H1 (cell line): ENCODE data around the gene ANO2. TPM values are rescaled to one million over a fixed set of nuclear protein-coding genes. Genes with fewer than 3 reads are reported as not detected.

Experiments used
- CTCF ChIA-PET: fragments of 300-600 bp; sonication (Branson Sonifier 250); formaldehyde crosslinking; loops from one replicate; lab custom pipeline; 2021; ENCODE audit not compliant: partially characterized antibody; lab: Charles Lee
- POLR2A ChIA-PET: fragments of 300-600 bp; sonication (Branson Sonifier 250); formaldehyde crosslinking; loops from one replicate; lab custom pipeline; 2021; ENCODE audit warnings: inconsistent platforms; ENCODE audit not compliant: partially characterized antibody; lab: Charles Lee
- DNase-seq, 2 experiments: peaks; one replicate each; pipeline versions ENCODE4 v3.0.0 to v3.0.0-alpha.2; 2010 to 2022; ENCODE audit warnings: low spot score in 2 of 2, low read depth in 1 of 2, mixed read lengths in 1 of 2
- FAIRE-seq: peaks from 2 replicates; lab custom pipeline; 2011; peaks lifted over from hg19 to GRCh38; lab: Jason Lieb, UNC
- H2AFZ ChIP-seq: 2 replicates; pipeline ENCODE4 v1.8.1; 2012; ENCODE audit warnings: low read length, inconsistent platforms
- H2AK5ac ChIP-seq: 2 replicates; pipeline ENCODE4 v1.6.1; 2013; ENCODE audit warnings: low read depth, low read length
- H2BK120ac ChIP-seq: replicated peaks from 2 replicates; pipeline ENCODE3; 2013; ENCODE audit warnings: low read depth, low read length, inconsistent platforms
- H2BK12ac ChIP-seq: 2 replicates; pipeline ENCODE4 v1.6.1; 2013; ENCODE audit warnings: low read depth, low read length
- H2BK15ac ChIP-seq: 2 replicates; pipeline ENCODE4 v1.6.1; 2013; ENCODE audit warnings: low read length
- H2BK20ac ChIP-seq: 2 replicates; pipeline ENCODE4 v1.6.1; 2013; ENCODE audit warnings: low read length
- H2BK5ac ChIP-seq: 2 replicates; pipeline ENCODE4 v1.6.1; 2013; ENCODE audit warnings: low read depth, low read length
- H3K14ac ChIP-seq: 2 replicates; pipeline ENCODE4 v1.6.1; 2013; ENCODE audit warnings: inconsistent platforms; ENCODE audit not compliant: insufficient read length
- H3K18ac ChIP-seq: 2 replicates; pipeline ENCODE4 v1.6.1; 2013; ENCODE audit warnings: low read length; ENCODE audit errors: extremely low read depth
- H3K23ac ChIP-seq: 2 replicates; pipeline ENCODE4 v1.6.1; 2013; ENCODE audit warnings: inconsistent platforms; ENCODE audit not compliant: insufficient read length
- H3K23me2 ChIP-seq: 2 replicates; pipeline ENCODE4 v1.6.1; 2013; ENCODE audit warnings: low read depth, low read length
- H3K27ac ChIP-seq: 2 replicates; pipeline ENCODE4 v1.6.1; 2011; ENCODE audit warnings: low read depth, low read length, inconsistent platforms
- H3K27me3 ChIP-seq, 4 experiments: replicated peaks in 1 of 4; 1 replicate in 1 of 4; 2 replicates in 3 of 4; pipeline versions ENCODE4 v1.6.1 to v1.8.1; 2011 to 2013; ENCODE audit warnings: low read length in 3 of 4, mild to moderate bottlenecking in 3 of 4, inconsistent platforms in 2 of 4, mixed read lengths in 2 of 4, moderate library complexity in 1 of 4; ENCODE audit not compliant: control insufficient read depth in 3 of 4, insufficient read depth in 3 of 4; ENCODE audit errors: extremely low read depth in 1 of 4
- H3K36me3 ChIP-seq, 4 experiments: 2 replicates each; pipeline versions ENCODE4 v1.6.1 to v1.8.1; 2011 to 2013; ENCODE audit warnings: mild to moderate bottlenecking in 4 of 4, low read length in 3 of 4, moderate library complexity in 2 of 4, control low read depth in 1 of 4, inconsistent platforms in 1 of 4; ENCODE audit not compliant: insufficient read depth in 4 of 4, control insufficient read depth in 2 of 4
- H3K4ac ChIP-seq: replicated peaks from 2 replicates; pipeline ENCODE3; 2013; ENCODE audit warnings: low read length, low read depth, mixed read lengths, inconsistent platforms; ENCODE audit not compliant: insufficient read length
- H3K4me1 ChIP-seq, 4 experiments: replicated peaks in 1 of 4; 1 replicate in 1 of 4; 2 replicates in 3 of 4; pipeline versions ENCODE4 v1.6.1 to v1.8.1; 2011 to 2013; ENCODE audit warnings: low read length in 3 of 4, inconsistent platforms in 2 of 4, mixed read lengths in 1 of 4; ENCODE audit not compliant: insufficient read depth in 4 of 4, control insufficient read depth in 3 of 4
- H3K4me2 ChIP-seq, 2 experiments: 2 replicates each; pipeline versions ENCODE4 v1.6.1 to v1.8.1; 2011 to 2013; ENCODE audit warnings: low read depth in 2 of 2, low read length in 2 of 2, control low read depth in 1 of 2, inconsistent platforms in 1 of 2, mild to moderate bottlenecking in 1 of 2; ENCODE audit not compliant: insufficient read depth in 1 of 2
- H3K4me3 ChIP-seq, 4 experiments: fragments of 200-600, 300-600 bp in 1 of 4; sonication (generic), shearing (Covaris generic), sonication (Bioruptor Twin) in 1 of 4; 2 replicates each; pipeline versions ENCODE4 v1.5.1 to v1.8.1; 2011 to 2016; ENCODE audit warnings: low read length in 4 of 4, low read depth in 3 of 4, control low read depth in 2 of 4, inconsistent platforms in 2 of 4, mild to moderate bottlenecking in 2 of 4, mixed read lengths in 1 of 4, moderate library complexity in 1 of 4; ENCODE audit not compliant: insufficient read depth in 2 of 4; ENCODE audit errors: extremely low read depth in 1 of 4
- H3K56ac ChIP-seq: replicated peaks from 2 replicates; pipeline ENCODE3; 2013; ENCODE audit warnings: low read depth, mild to moderate bottlenecking, mixed read lengths, low read length, inconsistent platforms; ENCODE audit not compliant: insufficient read length
- H3K79me1 ChIP-seq: 2 replicates; pipeline ENCODE4 v1.6.1; 2013; ENCODE audit warnings: low read depth, low read length, control low read depth
- H3K79me2 ChIP-seq, 2 experiments: 2 replicates each; pipeline versions ENCODE4 v1.6.1 to v1.8.1; 2012 to 2013; ENCODE audit warnings: low read length in 2 of 2, mild to moderate bottlenecking in 2 of 2, inconsistent platforms in 1 of 2; ENCODE audit not compliant: insufficient read depth in 2 of 2, control insufficient read depth in 1 of 2
- H3K9ac ChIP-seq, 4 experiments: replicated peaks in 1 of 4; 1 replicate in 1 of 4; 2 replicates in 3 of 4; pipeline versions ENCODE4 v1.6.1 to v1.8.1; 2011 to 2013; ENCODE audit warnings: low read depth in 3 of 4, low read length in 3 of 4, control low read depth in 2 of 4, mild to moderate bottlenecking in 2 of 4, moderate library complexity in 2 of 4, inconsistent platforms in 1 of 4; ENCODE audit errors: extremely low read depth in 1 of 4
- H3K9me3 ChIP-seq, 2 experiments: 2 replicates each; pipeline versions ENCODE4 v1.6.1 to v1.8.1; 2012 to 2013; ENCODE audit warnings: mild to moderate bottlenecking in 2 of 2, moderate library complexity in 2 of 2, control low read depth in 1 of 2, inconsistent platforms in 1 of 2, low read depth in 1 of 2, low read length in 1 of 2, mixed read lengths in 1 of 2; ENCODE audit not compliant: insufficient read depth in 2 of 2
- H4K20me1 ChIP-seq, 2 experiments: replicated peaks in 1 of 2; 2 replicates each; pipeline versions ENCODE3 to v1.8.1; 2011 to 2013; ENCODE audit warnings: inconsistent platforms in 2 of 2, low read length in 2 of 2, mild to moderate bottlenecking in 1 of 2; ENCODE audit not compliant: insufficient read depth in 2 of 2, control insufficient read depth in 1 of 2
- H4K5ac ChIP-seq: 2 replicates; pipeline ENCODE4 v1.6.1; 2013; ENCODE audit warnings: low read length, low read depth, mixed read lengths, inconsistent platforms; ENCODE audit not compliant: insufficient read length
- H4K8ac ChIP-seq: 2 replicates; pipeline ENCODE4 v1.8.0; 2013; ENCODE audit warnings: mild to moderate bottlenecking, moderate library complexity, low read length, inconsistent platforms; ENCODE audit not compliant: insufficient read depth; ENCODE audit errors: extremely low read depth
- H4K91ac ChIP-seq: replicated peaks from 2 replicates; pipeline ENCODE3; 2013; ENCODE audit warnings: low read length, mixed read lengths, inconsistent platforms; ENCODE audit not compliant: insufficient read length
- SP2 ChIP-seq: IDR thresholded peaks from 2 replicates; pipeline ENCODE4 v1.6.1; 2012; ENCODE audit warnings: mild to moderate bottlenecking, low read length, inconsistent platforms
- WGBS, 2 experiments: shearing (Covaris generic) in 1 of 2; methylation state at CpG; one replicate each; pipeline versions ENCODE4 v1.1.6 to v1.1.7; 2013 to 2015; ENCODE audit warnings: low lambda C conversion rate in 2 of 2, mixed read lengths in 2 of 2, inconsistent platforms in 1 of 2, low coverage in 1 of 2, missing lambda C conversion rate in 1 of 2; ENCODE audit not compliant: insufficient replicate concordance in 2 of 2, insufficient coverage in 1 of 2, insufficient read length in 1 of 2; ENCODE audit errors: extremely low coverage in 1 of 2, missing lambda C conversion rate in 1 of 2; 5-methylcytosine and 5-hydroxymethylcytosine counted together
- polyA plus RNA-seq, 7 experiments: library from polyadenylated mRNA; depleted of rRNA in 3 of 7; stranded (reverse) in 5 of 7; unstranded in 2 of 7; fragments of >200 nt in 5 of 7; fragments of 200-250 nt in 2 of 7; gene quantifications; 1 replicate in 5 of 7; 2 replicates in 1 of 7; 4 replicates in 1 of 7; pipeline versions ENCODE4 v1.2.1 to v1.2.3, GENCODE V29; 2011 to 2013; ENCODE audit warnings: missing spikeins in 2 of 7, mixed read lengths in 2 of 7
- total RNA-seq: library from RNA; stranded (reverse); fragmentation: NEBNext Ultra II Directional; extraction: Animal tissue kit (Norgen Biotek cat#: 25700); gene quantifications from 2 replicates; pipeline ENCODE4 v1.2.1, GENCODE V29; 2021

The ANO2 gene
- total and polyA plus RNA-seq, 2 of the 8 experiments (the other 6 are each of a cell fraction or from before 2014, with no cell fraction given): 1.9 to 5.5 TPM

- no peak for FAIRE-seq
- no peak overlapping the region for H2BK20ac ChIP-seq
Measured at GRCh38 chr12:5723071-5723470, 222.0 kb downstream of the ANO2 start.

More at GRCh38 chr12:5723071-5723470, 222.0 kb downstream of the ANO2 start:
- CTCF ChIA-PET: interaction anchor here (1.0 to 1.1 kb wide), 2 partner anchors 13 to 18 kb away, joined by 3 read pairs; no protein-coding TSS in a partner anchor
- Histone ChIP-seq H3K9me3 (no peaks in the 10 kb centered on the region), H3K79me1 (no peaks in the 10 kb centered on the region), H3K36me3 (no peaks in the 10 kb centered on the region), H3K4me1 (peaks cover 0 to 3% (median 0%) of the 10 kb centered on the region in 4 experiments; a peak in 1 of 7 replicates), H2BK15ac (no peak overlapping the region), H3K27me3 (no peaks in the 10 kb centered on the region), H4K8ac (no peak overlapping the region), H3K23me2 (peaks cover 2% of the 10 kb centered on the region; the same call in 1 of the 2 replicates), H4K5ac (no peak overlapping the region), H4K91ac (no peak overlapping the region), H2BK120ac (no peak overlapping the region), H2BK5ac (no peak overlapping the region), H3K4me2 (no peak overlapping the region), H3K14ac (no peak overlapping the region), H2BK12ac (no peak overlapping the region), H3K56ac (no peak overlapping the region), H3K4me3 (no peak overlapping the region), H3K23ac (no peak overlapping the region), H3K79me2 (no peaks in the 10 kb centered on the region), H3K18ac (no peak overlapping the region), H4K20me1 (peaks cover 0 to 2% of the 10 kb centered on the region in 2 experiments), H2AFZ (no peak overlapping the region), H3K4ac (no peak overlapping the region), H3K27ac (no peak overlapping the region), H2AK5ac (no peak overlapping the region), H3K9ac (no peak overlapping the region)
- no peak for TF ChIP-seq SP2
- no peak for DNase-seq
- 92% methylated on average over 5 of the region's 5 CpGs; no CpG with 5 or more reads in 1 of the 2 experiments for WGBS, 2 experiments
- POLR2A ChIA-PET: no interaction called here
